H1 (cell line): ENCODE data around the gene GRAMD4. TPM values are rescaled to one million over a fixed set of nuclear protein-coding genes. Genes with fewer than 3 reads are reported as not detected.

ENCODE experiments used
- CTCF ChIA-PET: fragments of 300-600 bp; sonication (Branson Sonifier 250); formaldehyde crosslinking; loops from one replicate; lab custom pipeline; 2021; ENCODE audit not compliant: partially characterized antibody; lab: Charles Lee
- POLR2A ChIA-PET: fragments of 300-600 bp; sonication (Branson Sonifier 250); formaldehyde crosslinking; loops from one replicate; lab custom pipeline; 2021; ENCODE audit warnings: inconsistent platforms; ENCODE audit not compliant: partially characterized antibody; lab: Charles Lee
- DNase-seq, 2 experiments: peaks; one replicate each; pipeline versions ENCODE4 v3.0.0 to v3.0.0-alpha.2; 2010 to 2022; ENCODE audit warnings: low spot score in 2 of 2, low read depth in 1 of 2, mixed read lengths in 1 of 2
- FAIRE-seq: peaks from 2 replicates; lab custom pipeline; 2011; peaks lifted over from hg19 to GRCh38; lab: Jason Lieb, UNC
- H2AFZ ChIP-seq: 2 replicates; pipeline ENCODE4 v1.8.1; 2012; ENCODE audit warnings: low read length, inconsistent platforms
- H2AK5ac ChIP-seq: 2 replicates; pipeline ENCODE4 v1.6.1; 2013; ENCODE audit warnings: low read depth, low read length
- H2BK120ac ChIP-seq: replicated peaks from 2 replicates; pipeline ENCODE3; 2013; ENCODE audit warnings: low read depth, low read length, inconsistent platforms
- H2BK12ac ChIP-seq: 2 replicates; pipeline ENCODE4 v1.6.1; 2013; ENCODE audit warnings: low read depth, low read length
- H2BK15ac ChIP-seq: 2 replicates; pipeline ENCODE4 v1.6.1; 2013; ENCODE audit warnings: low read length
- H2BK20ac ChIP-seq: 2 replicates; pipeline ENCODE4 v1.6.1; 2013; ENCODE audit warnings: low read length
- H2BK5ac ChIP-seq: 2 replicates; pipeline ENCODE4 v1.6.1; 2013; ENCODE audit warnings: low read depth, low read length
- H3K14ac ChIP-seq: 2 replicates; pipeline ENCODE4 v1.6.1; 2013; ENCODE audit warnings: inconsistent platforms; ENCODE audit not compliant: insufficient read length
- H3K18ac ChIP-seq: 2 replicates; pipeline ENCODE4 v1.6.1; 2013; ENCODE audit warnings: low read length; ENCODE audit errors: extremely low read depth
- H3K23ac ChIP-seq: 2 replicates; pipeline ENCODE4 v1.6.1; 2013; ENCODE audit warnings: inconsistent platforms; ENCODE audit not compliant: insufficient read length
- H3K23me2 ChIP-seq: 2 replicates; pipeline ENCODE4 v1.6.1; 2013; ENCODE audit warnings: low read depth, low read length
- H3K27ac ChIP-seq: 2 replicates; pipeline ENCODE4 v1.6.1; 2011; ENCODE audit warnings: low read depth, low read length, inconsistent platforms
- H3K27me3 ChIP-seq, 4 experiments: replicated peaks in 1 of 4; 1 replicate in 1 of 4; 2 replicates in 3 of 4; pipeline versions ENCODE4 v1.6.1 to v1.8.1; 2011 to 2013; ENCODE audit warnings: low read length in 3 of 4, mild to moderate bottlenecking in 3 of 4, inconsistent platforms in 2 of 4, mixed read lengths in 2 of 4, moderate library complexity in 1 of 4; ENCODE audit not compliant: control insufficient read depth in 3 of 4, insufficient read depth in 3 of 4; ENCODE audit errors: extremely low read depth in 1 of 4
- H3K36me3 ChIP-seq, 4 experiments: 2 replicates each; pipeline versions ENCODE4 v1.6.1 to v1.8.1; 2011 to 2013; ENCODE audit warnings: mild to moderate bottlenecking in 4 of 4, low read length in 3 of 4, moderate library complexity in 2 of 4, control low read depth in 1 of 4, inconsistent platforms in 1 of 4; ENCODE audit not compliant: insufficient read depth in 4 of 4, control insufficient read depth in 2 of 4
- H3K4ac ChIP-seq: replicated peaks from 2 replicates; pipeline ENCODE3; 2013; ENCODE audit warnings: low read length, low read depth, mixed read lengths, inconsistent platforms; ENCODE audit not compliant: insufficient read length
- H3K4me1 ChIP-seq, 4 experiments: replicated peaks in 1 of 4; 1 replicate in 1 of 4; 2 replicates in 3 of 4; pipeline versions ENCODE4 v1.6.1 to v1.8.1; 2011 to 2013; ENCODE audit warnings: low read length in 3 of 4, inconsistent platforms in 2 of 4, mixed read lengths in 1 of 4; ENCODE audit not compliant: insufficient read depth in 4 of 4, control insufficient read depth in 3 of 4
- H3K4me2 ChIP-seq, 2 experiments: 2 replicates each; pipeline versions ENCODE4 v1.6.1 to v1.8.1; 2011 to 2013; ENCODE audit warnings: low read depth in 2 of 2, low read length in 2 of 2, control low read depth in 1 of 2, inconsistent platforms in 1 of 2, mild to moderate bottlenecking in 1 of 2; ENCODE audit not compliant: insufficient read depth in 1 of 2
- H3K4me3 ChIP-seq, 4 experiments: fragments of 200-600, 300-600 bp in 1 of 4; sonication (generic), shearing (Covaris generic), sonication (Bioruptor Twin) in 1 of 4; 2 replicates each; pipeline versions ENCODE4 v1.5.1 to v1.8.1; 2011 to 2016; ENCODE audit warnings: low read length in 4 of 4, low read depth in 3 of 4, control low read depth in 2 of 4, inconsistent platforms in 2 of 4, mild to moderate bottlenecking in 2 of 4, mixed read lengths in 1 of 4, moderate library complexity in 1 of 4; ENCODE audit not compliant: insufficient read depth in 2 of 4; ENCODE audit errors: extremely low read depth in 1 of 4
- H3K56ac ChIP-seq: replicated peaks from 2 replicates; pipeline ENCODE3; 2013; ENCODE audit warnings: low read depth, mild to moderate bottlenecking, mixed read lengths, low read length, inconsistent platforms; ENCODE audit not compliant: insufficient read length
- H3K79me1 ChIP-seq: 2 replicates; pipeline ENCODE4 v1.6.1; 2013; ENCODE audit warnings: low read depth, low read length, control low read depth
- H3K79me2 ChIP-seq, 2 experiments: 2 replicates each; pipeline versions ENCODE4 v1.6.1 to v1.8.1; 2012 to 2013; ENCODE audit warnings: low read length in 2 of 2, mild to moderate bottlenecking in 2 of 2, inconsistent platforms in 1 of 2; ENCODE audit not compliant: insufficient read depth in 2 of 2, control insufficient read depth in 1 of 2
- H3K9ac ChIP-seq, 4 experiments: replicated peaks in 1 of 4; 1 replicate in 1 of 4; 2 replicates in 3 of 4; pipeline versions ENCODE4 v1.6.1 to v1.8.1; 2011 to 2013; ENCODE audit warnings: low read depth in 3 of 4, low read length in 3 of 4, control low read depth in 2 of 4, mild to moderate bottlenecking in 2 of 4, moderate library complexity in 2 of 4, inconsistent platforms in 1 of 4; ENCODE audit errors: extremely low read depth in 1 of 4
- H3K9me3 ChIP-seq, 2 experiments: 2 replicates each; pipeline versions ENCODE4 v1.6.1 to v1.8.1; 2012 to 2013; ENCODE audit warnings: mild to moderate bottlenecking in 2 of 2, moderate library complexity in 2 of 2, control low read depth in 1 of 2, inconsistent platforms in 1 of 2, low read depth in 1 of 2, low read length in 1 of 2, mixed read lengths in 1 of 2; ENCODE audit not compliant: insufficient read depth in 2 of 2
- H4K20me1 ChIP-seq, 2 experiments: replicated peaks in 1 of 2; 2 replicates each; pipeline versions ENCODE3 to v1.8.1; 2011 to 2013; ENCODE audit warnings: inconsistent platforms in 2 of 2, low read length in 2 of 2, mild to moderate bottlenecking in 1 of 2; ENCODE audit not compliant: insufficient read depth in 2 of 2, control insufficient read depth in 1 of 2
- H4K5ac ChIP-seq: 2 replicates; pipeline ENCODE4 v1.6.1; 2013; ENCODE audit warnings: low read length, low read depth, mixed read lengths, inconsistent platforms; ENCODE audit not compliant: insufficient read length
- H4K8ac ChIP-seq: 2 replicates; pipeline ENCODE4 v1.8.0; 2013; ENCODE audit warnings: mild to moderate bottlenecking, moderate library complexity, low read length, inconsistent platforms; ENCODE audit not compliant: insufficient read depth; ENCODE audit errors: extremely low read depth
- H4K91ac ChIP-seq: replicated peaks from 2 replicates; pipeline ENCODE3; 2013; ENCODE audit warnings: low read length, mixed read lengths, inconsistent platforms; ENCODE audit not compliant: insufficient read length
- RBBP5 ChIP-seq: IDR thresholded peaks from 2 replicates; pipeline ENCODE4 v1.7.1; 2012; ENCODE audit warnings: low read depth, mild to moderate bottlenecking, inconsistent platforms, low read length, moderate library complexity, borderline replicate concordance
- SAP30 ChIP-seq: fragments of 300-600 bp; sonication (generic); IDR thresholded peaks from 2 replicates; pipeline ENCODE4 v1.7.1; 2012; ENCODE audit warnings: low read length, moderate library complexity, mild to moderate bottlenecking, inconsistent platforms; ENCODE audit not compliant: insufficient read depth, insufficient replicate concordance
- WGBS, 2 experiments: shearing (Covaris generic) in 1 of 2; methylation state at CpG; one replicate each; pipeline versions ENCODE4 v1.1.6 to v1.1.7; 2013 to 2015; ENCODE audit warnings: low lambda C conversion rate in 2 of 2, mixed read lengths in 2 of 2, inconsistent platforms in 1 of 2, low coverage in 1 of 2, missing lambda C conversion rate in 1 of 2; ENCODE audit not compliant: insufficient replicate concordance in 2 of 2, insufficient coverage in 1 of 2, insufficient read length in 1 of 2; ENCODE audit errors: extremely low coverage in 1 of 2, missing lambda C conversion rate in 1 of 2; 5-methylcytosine and 5-hydroxymethylcytosine counted together
- polyA plus RNA-seq, 7 experiments: library from polyadenylated mRNA; depleted of rRNA in 3 of 7; stranded (reverse) in 5 of 7; unstranded in 2 of 7; fragments of >200 nt in 5 of 7; fragments of 200-250 nt in 2 of 7; gene quantifications; 1 replicate in 5 of 7; 2 replicates in 1 of 7; 4 replicates in 1 of 7; pipeline versions ENCODE4 v1.2.1 to v1.2.3, GENCODE V29; 2011 to 2013; ENCODE audit warnings: missing spikeins in 2 of 7, mixed read lengths in 2 of 7
- total RNA-seq: library from RNA; stranded (reverse); fragmentation: NEBNext Ultra II Directional; extraction: Animal tissue kit (Norgen Biotek cat#: 25700); gene quantifications from 2 replicates; pipeline ENCODE4 v1.2.1, GENCODE V29; 2021

The GRAMD4 gene
- total and polyA plus RNA-seq, 2 of the 8 experiments (the other 6 are each of a cell fraction or from before 2014, with no cell fraction given) = 7.9 to 25.6 TPM

- CTCF ChIA-PET = interaction anchor here (0.6 to 2.2 kb wide), 2 partner anchors 29 to 1056 kb away, joined by 3 to 6 read pairs; no protein-coding TSS in a partner anchor
- no peak for FAIRE-seq
- no peak for TF ChIP-seq RBBP5
- TF ChIP-seq SAP30 = no peak
These were observed 27.8 kb upstream of the GRAMD4 start for GRCh38 chr22:46592390-46592872.

More at GRCh38 chr22:46592390-46592872, 27.8 kb upstream of the GRAMD4 start:
- Histone ChIP-seq H2BK120ac (no peak overlapping the region), H4K20me1 (peaks cover 0 to 5% of the 10 kb centered on the region in 2 experiments), H3K9ac (no peak overlapping the region), H3K36me3 (no peaks in the 10 kb centered on the region), H3K9me3 (no peaks in the 10 kb centered on the region), H2AFZ (no peak overlapping the region), H2BK12ac (no peak overlapping the region), H3K4me3 (no peak overlapping the region), H3K18ac (no peak overlapping the region), H2BK20ac (no peak overlapping the region), H3K4me2 (no peak overlapping the region), H3K27ac (no peak overlapping the region), H3K4me1 (peaks cover 0 to 21% (median 10%) of the 10 kb centered on the region in 4 experiments; a peak in 5 of 7 replicates), H2BK5ac (no peak overlapping the region), H2BK15ac (no peak overlapping the region), H2AK5ac (no peak overlapping the region), H3K4ac (no peak overlapping the region), H3K79me1 (peaks cover 2% of the 10 kb centered on the region; the same call in 1 of the 2 replicates), H3K56ac (no peak overlapping the region), H3K23ac (no peak overlapping the region), H4K5ac (no peak overlapping the region), H3K14ac (no peak overlapping the region), H4K91ac (no peak overlapping the region), H3K23me2 (0 out of 2 replicates have a peak, but pooled peaks cover 1% of the 10 kb centered on the region), H3K79me2 (no peaks in the 10 kb centered on the region), H4K8ac (no peak overlapping the region), H3K27me3 (no peaks in the 10 kb centered on the region)
- WGBS, 2 experiments = 79% methylated on average over 13 of the region's 13 CpGs; no CpG with 5 or more reads in 1 of the 2 experiments
- no peak for DNase-seq
- POLR2A ChIA-PET = interaction anchor here (1.2 kb wide), 1 partner anchor 26 kb away, joined by 3 read pairs; no protein-coding TSS in a partner anchor
